ENCODE results near the gene CENPF. TPM values are rescaled to one million over a fixed set of nuclear protein-coding genes. Genes with fewer than 3 reads are reported as not detected.

CENPF gene
- total RNA-seq, 1 donor from 2014 or later, result 0.53 TPM

- peaks cover 2% of the 10 kb centered on the region for H3K36me3 ChIP-seq (ENCODE audit: control insufficient read depth, insufficient read depth, low read length)
- TF ChIP-seq CTCF (IDR thresholded peaks at IDR 0.05; ENCODE audit: insufficient read depth, low read length, severe bottlenecking), result no peak
- DNase-seq (ENCODE audit: low read depth), result no peak
- no peak overlapping the region for H3K4me3 ChIP-seq (ENCODE audit: low read depth, low read length)
- no peaks in the 10 kb centered on the region for H3K27me3 ChIP-seq (ENCODE audit: control insufficient read depth, insufficient read depth, low read length)
- no peak for FAIRE-seq
Measured at GRCh38 chr1:214637125-214637524, 34.1 kb downstream of the CENPF start.

- no peaks in the 10 kb centered on the region for H3K27me3 ChIP-seq (ENCODE audit: control insufficient read depth, insufficient read depth, low read length)
- TF ChIP-seq CTCF (IDR thresholded peaks at IDR 0.05; ENCODE audit: insufficient read depth, low read length, severe bottlenecking), result peak; percentile 65
- H3K4me3 ChIP-seq (ENCODE audit: low read depth, low read length), result no peak overlapping the region
- DNase-seq (ENCODE audit: low read depth), result peak; percentile 62
- no peak for FAIRE-seq
- peaks cover 2% of the 10 kb centered on the region for H3K36me3 ChIP-seq (ENCODE audit: control insufficient read depth, insufficient read depth, low read length)
Measured at GRCh38 chr1:214637722-214638458, 34.9 kb downstream of the CENPF start.

GRCh38 chr1:214638459-214638807, 35.4 kb downstream of the CENPF start:
- H3K4me3 ChIP-seq (ENCODE audit: low read depth, low read length), result no peak overlapping the region
- DNase-seq (ENCODE audit: low read depth) (no peak), FAIRE-seq (no peak)
- H3K27me3 ChIP-seq (ENCODE audit: control insufficient read depth, insufficient read depth, low read length), result no peaks in the 10 kb centered on the region
- H3K36me3 ChIP-seq (ENCODE audit: control insufficient read depth, insufficient read depth, low read length), result peaks cover 2% of the 10 kb centered on the region
- TF ChIP-seq CTCF (IDR thresholded peaks at IDR 0.05; ENCODE audit: insufficient read depth, low read length, severe bottlenecking), result no peak

GRCh38 chr1:214638997-214639396, 36.0 kb downstream of the CENPF start:
- no peak for DNase-seq (ENCODE audit: low read depth)
- Histone ChIP-seq H3K4me3 (ENCODE audit: low read depth, low read length) (no peak overlapping the region), H3K36me3 (ENCODE audit: control insufficient read depth, insufficient read depth, low read length) (no peaks in the 10 kb centered on the region), H3K27me3 (ENCODE audit: control insufficient read depth, insufficient read depth, low read length) (no peaks in the 10 kb centered on the region)
- FAIRE-seq, result no peak
- no peak for TF ChIP-seq CTCF (IDR thresholded peaks at IDR 0.05; ENCODE audit: insufficient read depth, low read length, severe bottlenecking)

- DNase-seq (ENCODE audit: low read depth) (no peak), FAIRE-seq (no peak)
- Histone ChIP-seq H3K4me3 (ENCODE audit: low read depth, low read length) (no peak overlapping the region), H3K27me3 (ENCODE audit: control insufficient read depth, insufficient read depth, low read length) (no peaks in the 10 kb centered on the region), H3K36me3 (ENCODE audit: control insufficient read depth, insufficient read depth, low read length) (no peaks in the 10 kb centered on the region)
- no peak for TF ChIP-seq CTCF (IDR thresholded peaks at IDR 0.05; ENCODE audit: insufficient read depth, low read length, severe bottlenecking)
Measured at GRCh38 chr1:214640431-214641213, 37.6 kb downstream of the CENPF start.
